NT2/D1 (cell line): Measurements from ENCODE around the gene SH3PXD2A.

ENCODE experiments used
- DNase-seq: peaks from one replicate; pipeline ENCODE4 v3.0.0-alpha.2; 2011; ENCODE audit warnings: low read depth, low spot score
- H3K27me3 ChIP-seq: 2 replicates; pipeline ENCODE4 v1.6.0; 2011; ENCODE audit warnings: mild to moderate bottlenecking; ENCODE audit not compliant: insufficient read length, insufficient read depth
- H3K36me3 ChIP-seq: 2 replicates; pipeline ENCODE4 v1.6.1; 2011; ENCODE audit warnings: mild to moderate bottlenecking, low read length, mixed read lengths; ENCODE audit not compliant: insufficient read depth, insufficient read length
- H3K4me1 ChIP-seq: 2 replicates; pipeline ENCODE4 v1.5.1; 2011; ENCODE audit not compliant: insufficient read depth, insufficient read length
- H3K4me3 ChIP-seq: 2 replicates; pipeline ENCODE4 v1.5.1; 2011; ENCODE audit warnings: low read depth; ENCODE audit not compliant: insufficient read length
- H3K9ac ChIP-seq: 2 replicates; pipeline ENCODE4 v1.6.0; 2011; ENCODE audit warnings: low read depth; ENCODE audit not compliant: insufficient read length
- H3K9me3 ChIP-seq: 2 replicates; pipeline ENCODE4 v1.5.1; 2011; ENCODE audit warnings: mild to moderate bottlenecking, low read length; ENCODE audit not compliant: insufficient read depth
- SUZ12 ChIP-seq: IDR thresholded peaks from 2 replicates; pipeline ENCODE4 v1.6.1; 2011; ENCODE audit not compliant: insufficient read length, insufficient read depth; ENCODE audit errors: extremely low read depth
- YY1 ChIP-seq: IDR thresholded peaks from 2 replicates; pipeline ENCODE4 v1.6.1; 2011; ENCODE audit not compliant: insufficient read length, insufficient read depth
- ZNF274 ChIP-seq: IDR thresholded peaks from 2 replicates; pipeline ENCODE4 v1.6.1; 2011; ENCODE audit warnings: mild to moderate bottlenecking, low read depth, low read length

SH3PXD2A gene

DNA sequence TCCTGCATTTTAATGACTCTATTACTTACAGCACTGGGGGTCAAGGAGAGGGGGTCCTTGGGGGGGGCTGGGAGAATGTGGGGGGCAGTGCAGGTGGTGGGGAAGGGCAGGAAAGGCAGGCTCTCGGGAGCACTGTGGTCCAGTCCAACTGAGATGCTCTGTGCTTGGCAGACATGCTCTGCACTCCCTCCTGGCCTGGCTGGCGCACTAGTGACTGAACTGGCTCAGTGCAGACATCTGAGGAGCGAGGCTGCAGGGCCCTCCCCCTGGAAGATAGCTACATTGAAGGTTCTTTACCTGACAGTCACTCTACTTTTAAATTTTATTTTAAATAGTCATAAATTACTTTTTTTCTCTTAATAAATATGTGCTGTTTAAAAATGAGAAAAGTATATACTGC lies 256.2 kb downstream of the SH3PXD2A start:
- H3K36me3 ChIP-seq, result peaks cover 32% of the 10 kb centered on the region
- H3K9me3 ChIP-seq, result no peaks in the 10 kb centered on the region
- H3K9ac ChIP-seq, result no peak overlapping the region
- DNase-seq, result no peak
- TF ChIP-seq ZNF274 (no peak), SUZ12 (no peak), YY1 (no peak)
- H3K4me1 ChIP-seq, result peaks cover 3% of the 10 kb centered on the region
- H3K4me3 ChIP-seq, result no peak overlapping the region
- H3K27me3 ChIP-seq, result no peaks in the 10 kb centered on the region

GRCh38 chr10:103598654-103599115 lies 256.7 kb downstream of the SH3PXD2A start:
- TF ChIP-seq YY1, result no peak
- no peak for TF ChIP-seq ZNF274
- TF ChIP-seq SUZ12, result no peak
- no peak overlapping the region for H3K9ac ChIP-seq
- peaks cover 29% of the 10 kb centered on the region for H3K36me3 ChIP-seq
- peak; percentile 42 for DNase-seq
- no peaks in the 10 kb centered on the region for H3K27me3 ChIP-seq
- peaks cover 3% of the 10 kb centered on the region for H3K4me1 ChIP-seq
- no peaks in the 10 kb centered on the region for H3K9me3 ChIP-seq
- H3K4me3 ChIP-seq, result no peak overlapping the region

GRCh38 chr10:103597003-103597402 lies 258.4 kb downstream of the SH3PXD2A start:
- Histone ChIP-seq H3K27me3 (no peaks in the 10 kb centered on the region), H3K9ac (no peak overlapping the region), H3K4me3 (no peak overlapping the region), H3K36me3 (peaks cover 12% of the 10 kb centered on the region), H3K9me3 (no peaks in the 10 kb centered on the region), H3K4me1 (peaks cover 7% of the 10 kb centered on the region)
- no peak for DNase-seq
- no peak for TF ChIP-seq YY1
- TF ChIP-seq SUZ12, result no peak
- no peak for TF ChIP-seq ZNF274

GRCh38 chr10:103595933-103596726 lies 259.2 kb downstream of the SH3PXD2A start:
- no peaks in the 10 kb centered on the region for H3K9me3 ChIP-seq
- H3K9ac ChIP-seq, result no peak overlapping the region
- H3K4me1 ChIP-seq, result peaks cover 10% of the 10 kb centered on the region
- no peak overlapping the region for H3K4me3 ChIP-seq
- H3K36me3 ChIP-seq, result peaks cover 4% of the 10 kb centered on the region
- TF ChIP-seq YY1, result no peak
- no peak for TF ChIP-seq ZNF274
- TF ChIP-seq SUZ12, result no peak
- DNase-seq, result no peak
- H3K27me3 ChIP-seq, result no peaks in the 10 kb centered on the region

DNA sequence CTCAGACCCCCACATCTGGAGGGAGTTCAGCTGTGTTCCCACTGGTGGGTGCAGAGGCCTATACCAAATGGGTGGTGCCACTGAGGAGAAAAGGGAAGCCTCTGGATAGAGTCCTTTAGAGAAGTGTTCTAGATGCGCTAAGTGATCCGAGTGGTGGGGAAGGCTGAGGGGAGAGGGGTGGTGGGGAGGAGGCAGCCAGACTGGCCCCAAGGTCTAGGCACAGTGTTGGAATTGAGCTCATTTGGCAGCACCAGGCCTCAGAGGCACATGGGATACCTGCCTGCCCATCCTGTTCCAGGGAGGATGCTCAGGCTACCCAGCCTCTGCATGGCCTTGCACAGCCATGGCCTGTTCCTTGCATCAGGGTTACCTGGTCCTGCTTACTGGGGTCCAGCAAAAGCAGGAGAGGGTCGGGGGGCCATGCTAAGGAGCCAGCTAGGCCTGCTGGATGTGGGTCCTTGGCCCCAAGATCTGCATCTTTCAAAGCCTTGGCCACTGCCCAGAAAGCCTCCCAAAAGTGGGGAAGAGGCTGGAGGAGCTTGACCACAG lies 262.3 kb downstream of the SH3PXD2A start:
- TF ChIP-seq SUZ12 (no peak), ZNF274 (no peak)
- Histone ChIP-seq H3K4me1 (peaks cover 6% of the 10 kb centered on the region), H3K9me3 (no peaks in the 10 kb centered on the region), H3K4me3 (no peak overlapping the region), H3K9ac (no peak overlapping the region), H3K36me3 (no peaks in the 10 kb centered on the region), H3K27me3 (peaks cover 5% of the 10 kb centered on the region)
- no peak for DNase-seq

- no peaks in the 10 kb centered on the region for H3K9me3 ChIP-seq
- H3K36me3 ChIP-seq, result no peaks in the 10 kb centered on the region
- peaks cover 6% of the 10 kb centered on the region for H3K4me1 ChIP-seq
- H3K4me3 ChIP-seq, result no peak overlapping the region
- peak; percentile 44 for DNase-seq
- peaks cover 5% of the 10 kb centered on the region for H3K27me3 ChIP-seq
- peak overlapping the region; percentile 32 for H3K9ac ChIP-seq
- TF ChIP-seq SUZ12, result no peak
- TF ChIP-seq YY1, result no peak
- TF ChIP-seq ZNF274, result no peak
Measured at GRCh38 chr10:103592186-103593021, 263.0 kb downstream of the SH3PXD2A start.
